Fibroblast of lung (primary cell): ENCODE data around the gene RGS7. TPM values are rescaled to one million over a fixed set of nuclear protein-coding genes. Genes with fewer than 3 reads are reported as not detected.

Experiments
- DNase-seq, 2 donors: peaks; one replicate each; pipeline versions ENCODE4 v3.0.0 to v3.0.0-alpha.2; 2010; ENCODE audit warnings: low read depth in 2 of 2
- H2AFZ ChIP-seq: 2 replicates; pipeline ENCODE4 v1.5.1; 2012; ENCODE audit warnings: low read length, control low read depth, inconsistent platforms
- H3K27ac ChIP-seq: 2 replicates; pipeline ENCODE4 v1.5.1; 2011; ENCODE audit warnings: low read length, control low read depth; ENCODE audit not compliant: insufficient read depth
- H3K27me3 ChIP-seq: 2 replicates; pipeline ENCODE4 v1.5.1; 2011; ENCODE audit warnings: mild to moderate bottlenecking, low read length; ENCODE audit not compliant: control insufficient read depth, insufficient read depth
- H3K36me3 ChIP-seq: 2 replicates; pipeline ENCODE4 v1.5.1; 2011; ENCODE audit warnings: low read length; ENCODE audit not compliant: control insufficient read depth, insufficient read depth
- H3K4me1 ChIP-seq: 2 replicates; pipeline ENCODE4 v1.5.1; 2011; ENCODE audit warnings: low read length; ENCODE audit not compliant: control insufficient read depth, insufficient read depth; ENCODE audit errors: extremely low read depth
- H3K4me2 ChIP-seq: 2 replicates; pipeline ENCODE4 v1.5.1; 2011; ENCODE audit warnings: low read length, control low read depth; ENCODE audit not compliant: insufficient read depth; ENCODE audit errors: extremely low read depth
- H3K4me3 ChIP-seq, 4 experiments: fragments of 200-600 bp in 1 of 4; sonication (generic) in 1 of 4; replicated peaks in 1 of 4; 2 replicates each; pipeline ENCODE4 v1.5.1; 2011 to 2016; ENCODE audit warnings: low read length in 4 of 4, low read depth in 3 of 4, mild to moderate bottlenecking in 3 of 4, control low read depth in 2 of 4, inconsistent platforms in 1 of 4, mixed read lengths in 1 of 4; ENCODE audit not compliant: insufficient read depth in 1 of 4; ENCODE audit errors: control extremely low read depth in 1 of 4
- H3K79me2 ChIP-seq: 2 replicates; pipeline ENCODE4 v1.5.1; 2012; ENCODE audit warnings: mild to moderate bottlenecking, low read length, inconsistent platforms; ENCODE audit not compliant: control insufficient read depth, insufficient read depth
- H3K9ac ChIP-seq: 2 replicates; pipeline ENCODE4 v1.5.1; 2011; ENCODE audit warnings: mild to moderate bottlenecking, low read length, control low read depth; ENCODE audit not compliant: insufficient read depth
- H3K9me3 ChIP-seq: 2 replicates; pipeline ENCODE4 v1.5.1; 2012; ENCODE audit warnings: low read depth, low read length; ENCODE audit not compliant: control insufficient read depth, insufficient read depth
- H4K20me1 ChIP-seq: 2 replicates; pipeline ENCODE4 v1.5.1; 2011; ENCODE audit warnings: low read length; ENCODE audit not compliant: control insufficient read depth, insufficient read depth; ENCODE audit errors: extremely low read depth
- EZH2 ChIP-seq: IDR thresholded peaks from 2 replicates; pipeline ENCODE4 v1.5.1; 2012; ENCODE audit warnings: low read length, control low read depth, mild to moderate bottlenecking; ENCODE audit errors: missing control alignments
- polyA plus RNA-seq, 2 donors: library from polyadenylated mRNA; depleted of rRNA in 1 of 2; stranded (reverse) in 1 of 2; unstranded in 1 of 2; fragments of >200 nt; gene quantifications; 2 replicates each; pipeline ENCODE4 v1.2.1, GENCODE V29; 2011 to 2012; ENCODE audit warnings: missing spikeins in 1 of 2
- total RNA-seq: library from RNA; depleted of rRNA; stranded (reverse); fragments of >200 nt; gene quantifications from 2 replicates; pipeline ENCODE4 v1.2.1, GENCODE V29; 2014
- TF ChIP-seq, protein P1 (sequence below), 2 donors: IDR thresholded peaks in 1 of 2; conservative IDR thresholded peaks in 1 of 2; 1 replicate in 1 of 2; 2 replicates in 1 of 2; pipeline ENCODE4 v1.5.1; 2011 to 2012; ENCODE audit warnings: low read length in 2 of 2, control low read depth in 1 of 2, inconsistent platforms in 1 of 2, low read depth in 1 of 2, mild to moderate bottlenecking in 1 of 2

RGS7 gene
- total and polyA plus RNA-seq, 2 donors (not counting 1 experiment from before 2014, with no cell fraction given), result 3.6 to 4.2 TPM

DNA sequence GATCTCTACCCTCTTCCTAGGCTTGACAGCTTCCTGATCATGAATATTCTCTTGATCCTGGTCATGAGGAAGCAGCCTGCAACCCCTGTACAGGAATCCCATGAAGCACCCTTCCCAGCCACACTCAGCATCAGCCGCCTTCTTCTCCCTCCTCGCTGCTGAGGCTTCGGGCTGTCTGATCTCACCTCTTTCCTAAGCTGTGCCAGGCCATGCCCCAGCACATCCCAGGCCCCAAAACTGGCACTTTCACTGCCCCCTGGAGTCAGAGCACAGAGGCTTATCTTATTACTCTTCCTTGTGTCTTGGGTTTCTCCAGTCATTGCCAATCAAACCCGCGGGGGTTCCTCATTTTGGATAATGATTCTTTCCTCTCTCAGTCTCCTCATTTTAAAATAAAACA, 259.5 kb downstream of the RGS7 start:
- Histone ChIP-seq H3K27me3 (no peaks in the 10 kb centered on the region), H4K20me1 (no peaks in the 10 kb centered on the region), H3K27ac (no peak overlapping the region), H3K9ac (no peak overlapping the region), H3K79me2 (no peaks in the 10 kb centered on the region), H3K4me2 (no peak overlapping the region), H3K9me3 (no peaks in the 10 kb centered on the region), H2AFZ (no peak overlapping the region), H3K4me3 (no peak overlapping the region), H3K4me1 (no peaks in the 10 kb centered on the region), H3K36me3 (no peaks in the 10 kb centered on the region)
- no peak for TF ChIP-seq EZH2
- TF ChIP-seq, protein P1, sequence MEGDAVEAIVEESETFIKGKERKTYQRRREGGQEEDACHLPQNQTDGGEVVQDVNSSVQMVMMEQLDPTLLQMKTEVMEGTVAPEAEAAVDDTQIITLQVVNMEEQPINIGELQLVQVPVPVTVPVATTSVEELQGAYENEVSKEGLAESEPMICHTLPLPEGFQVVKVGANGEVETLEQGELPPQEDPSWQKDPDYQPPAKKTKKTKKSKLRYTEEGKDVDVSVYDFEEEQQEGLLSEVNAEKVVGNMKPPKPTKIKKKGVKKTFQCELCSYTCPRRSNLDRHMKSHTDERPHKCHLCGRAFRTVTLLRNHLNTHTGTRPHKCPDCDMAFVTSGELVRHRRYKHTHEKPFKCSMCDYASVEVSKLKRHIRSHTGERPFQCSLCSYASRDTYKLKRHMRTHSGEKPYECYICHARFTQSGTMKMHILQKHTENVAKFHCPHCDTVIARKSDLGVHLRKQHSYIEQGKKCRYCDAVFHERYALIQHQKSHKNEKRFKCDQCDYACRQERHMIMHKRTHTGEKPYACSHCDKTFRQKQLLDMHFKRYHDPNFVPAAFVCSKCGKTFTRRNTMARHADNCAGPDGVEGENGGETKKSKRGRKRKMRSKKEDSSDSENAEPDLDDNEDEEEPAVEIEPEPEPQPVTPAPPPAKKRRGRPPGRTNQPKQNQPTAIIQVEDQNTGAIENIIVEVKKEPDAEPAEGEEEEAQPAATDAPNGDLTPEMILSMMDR (conservative IDR thresholded peaks at IDR 0.05 in 1 of 2, IDR thresholded peaks at IDR 0.05 in 1 of 2; ENCODE audit: low read depth in 1 of 2, low read length in 2 of 2), result no peak
- DNase-seq, result no peak

DNA sequence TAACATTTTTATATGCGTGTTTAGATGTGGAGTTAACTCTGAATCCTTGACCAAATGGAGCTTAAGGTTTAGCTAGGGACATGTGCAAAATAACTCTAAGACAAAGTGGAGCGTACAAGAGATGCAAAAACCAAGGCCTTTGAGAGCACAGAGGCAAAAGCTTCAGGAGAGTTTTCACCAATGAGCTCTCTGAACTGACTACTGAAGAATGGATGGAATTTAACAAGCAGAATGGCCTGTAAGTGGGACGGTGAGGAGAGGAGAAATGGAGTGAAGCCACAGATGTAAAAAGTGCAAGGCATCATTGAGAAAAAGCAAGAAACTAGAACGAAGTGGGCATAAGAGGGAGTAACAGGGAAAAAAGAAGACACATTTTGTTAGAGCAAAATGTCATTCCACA, 260.0 kb downstream of the RGS7 start:
- no peak overlapping the region for H3K27ac ChIP-seq
- no peaks in the 10 kb centered on the region for H3K4me1 ChIP-seq
- H3K9me3 ChIP-seq, result no peaks in the 10 kb centered on the region
- H3K4me3 ChIP-seq, result no peak overlapping the region
- DNase-seq, result no peak
- TF ChIP-seq EZH2, result no peak
- TF ChIP-seq, protein P1 (conservative IDR thresholded peaks at IDR 0.05 in 1 of 2, IDR thresholded peaks at IDR 0.05 in 1 of 2; ENCODE audit: low read depth in 1 of 2, low read length in 2 of 2), result no peak
- H3K79me2 ChIP-seq, result no peaks in the 10 kb centered on the region
- no peak overlapping the region for H3K4me2 ChIP-seq
- no peaks in the 10 kb centered on the region for H3K36me3 ChIP-seq
- no peak overlapping the region for H3K9ac ChIP-seq
- no peaks in the 10 kb centered on the region for H4K20me1 ChIP-seq
- H3K27me3 ChIP-seq, result no peaks in the 10 kb centered on the region
- no peak overlapping the region for H2AFZ ChIP-seq

DNA sequence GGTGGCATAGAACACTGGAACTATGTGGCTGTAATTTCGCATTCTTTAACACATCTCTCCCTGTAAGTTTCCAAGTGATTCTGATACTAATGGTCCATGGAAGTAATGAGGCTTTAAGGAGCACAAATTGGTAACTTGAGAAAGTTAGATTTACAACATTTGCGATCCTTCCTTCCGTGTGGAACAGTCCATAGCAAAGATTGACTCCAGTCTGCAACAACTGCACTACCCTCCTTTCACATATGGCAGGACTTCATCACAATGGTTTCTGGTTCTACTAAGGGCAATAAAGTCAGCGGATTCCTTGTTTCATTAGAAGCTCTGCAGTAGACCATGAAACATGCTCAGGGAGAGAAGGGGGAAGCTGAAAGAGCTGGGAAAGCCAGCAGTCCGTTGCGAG, 261.2 kb downstream of the RGS7 start:
- no peak overlapping the region for H3K4me3 ChIP-seq
- no peaks in the 10 kb centered on the region for H3K27me3 ChIP-seq
- no peaks in the 10 kb centered on the region for H3K79me2 ChIP-seq
- no peaks in the 10 kb centered on the region for H3K4me1 ChIP-seq
- H4K20me1 ChIP-seq, result no peaks in the 10 kb centered on the region
- no peak for DNase-seq
- TF ChIP-seq, protein P1 (conservative IDR thresholded peaks at IDR 0.05 in 1 of 2, IDR thresholded peaks at IDR 0.05 in 1 of 2; ENCODE audit: low read depth in 1 of 2, low read length in 2 of 2), result no peak
- TF ChIP-seq EZH2, result no peak
- no peak overlapping the region for H3K4me2 ChIP-seq
- no peaks in the 10 kb centered on the region for H3K36me3 ChIP-seq
- no peak overlapping the region for H3K9ac ChIP-seq
- no peak overlapping the region for H3K27ac ChIP-seq
- no peak overlapping the region for H2AFZ ChIP-seq
- H3K9me3 ChIP-seq, result no peaks in the 10 kb centered on the region
